Measurements from ENCODE around the gene KRT39. TPM values are rescaled to one million over a fixed set of nuclear protein-coding genes. Genes with fewer than 3 reads are reported as not detected.
"Not testable (repeated sequence)": the region's sequence is repeated elsewhere in the genome, so short reads cannot be mapped to it uniquely, and the experiment has no call there.

Gene KRT39
- polyA plus RNA-seq, 1 experiment, result not detected

DNA sequence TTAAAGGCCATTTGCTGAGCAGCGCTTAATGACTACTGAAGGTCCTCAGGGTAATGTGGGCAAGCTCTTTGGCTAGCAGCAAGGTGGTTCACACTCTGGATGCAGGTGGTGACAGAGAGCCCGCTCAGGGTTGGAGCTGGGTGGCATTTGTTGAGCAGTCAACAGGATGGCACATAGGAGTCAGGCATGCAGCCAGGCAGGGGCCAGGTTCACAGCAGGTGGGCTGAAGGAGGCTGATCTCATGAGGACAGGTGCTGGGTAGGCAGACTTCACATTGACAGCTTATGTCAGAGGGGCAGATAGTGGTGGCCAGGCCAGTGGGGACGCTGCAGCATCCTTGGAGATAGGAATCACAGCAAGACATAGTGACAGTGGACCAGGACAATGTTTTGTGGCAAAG, 37.6 kb upstream of the KRT39 start:
- Histone ChIP-seq H3K4me3 (ENCODE audit: low read depth, low read length) (no peak overlapping the region), H3K36me3 (ENCODE audit: control insufficient read depth, insufficient read depth, low read length) (no peaks in the 10 kb centered on the region), H3K27me3 (ENCODE audit: control insufficient read depth, insufficient read depth, low read length) (no peaks in the 10 kb centered on the region)
- DNase-seq (ENCODE audit: low read depth), result no peak
- POLR2A ChIA-PET, result no interaction called here
- TF ChIP-seq, protein P1, sequence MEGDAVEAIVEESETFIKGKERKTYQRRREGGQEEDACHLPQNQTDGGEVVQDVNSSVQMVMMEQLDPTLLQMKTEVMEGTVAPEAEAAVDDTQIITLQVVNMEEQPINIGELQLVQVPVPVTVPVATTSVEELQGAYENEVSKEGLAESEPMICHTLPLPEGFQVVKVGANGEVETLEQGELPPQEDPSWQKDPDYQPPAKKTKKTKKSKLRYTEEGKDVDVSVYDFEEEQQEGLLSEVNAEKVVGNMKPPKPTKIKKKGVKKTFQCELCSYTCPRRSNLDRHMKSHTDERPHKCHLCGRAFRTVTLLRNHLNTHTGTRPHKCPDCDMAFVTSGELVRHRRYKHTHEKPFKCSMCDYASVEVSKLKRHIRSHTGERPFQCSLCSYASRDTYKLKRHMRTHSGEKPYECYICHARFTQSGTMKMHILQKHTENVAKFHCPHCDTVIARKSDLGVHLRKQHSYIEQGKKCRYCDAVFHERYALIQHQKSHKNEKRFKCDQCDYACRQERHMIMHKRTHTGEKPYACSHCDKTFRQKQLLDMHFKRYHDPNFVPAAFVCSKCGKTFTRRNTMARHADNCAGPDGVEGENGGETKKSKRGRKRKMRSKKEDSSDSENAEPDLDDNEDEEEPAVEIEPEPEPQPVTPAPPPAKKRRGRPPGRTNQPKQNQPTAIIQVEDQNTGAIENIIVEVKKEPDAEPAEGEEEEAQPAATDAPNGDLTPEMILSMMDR (IDR thresholded peaks at IDR 0.05; ENCODE audit: insufficient read depth, low read depth, low read length), result no peak
- CTCF ChIA-PET, result interaction anchor here (0.9 kb wide), 1 partner anchor 14 kb away, joined by 3 read pairs; no protein-coding TSS in a partner anchor

DNA sequence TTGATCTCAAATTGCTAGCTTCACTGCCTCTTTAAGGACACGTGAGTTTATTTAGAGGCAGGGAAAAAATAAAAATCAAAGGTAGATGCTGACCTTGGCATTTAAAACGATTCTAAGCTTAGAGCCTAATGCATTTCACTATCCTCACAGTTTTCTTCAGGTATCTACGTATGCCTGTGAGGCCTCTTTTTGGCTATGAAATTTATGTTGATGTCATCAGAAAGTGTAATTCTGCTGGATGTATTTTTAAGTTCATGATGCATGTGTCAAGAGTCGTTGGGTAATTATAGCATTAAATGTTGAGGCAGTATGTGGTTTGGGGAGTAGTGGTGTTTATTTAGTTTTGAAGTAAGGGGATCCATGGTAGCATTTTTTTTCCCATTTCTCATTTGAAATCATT, 37.2 kb upstream of the KRT39 start:
- no peaks in the 10 kb centered on the region for H3K27me3 ChIP-seq (ENCODE audit: control insufficient read depth, insufficient read depth, low read length)
- H3K4me3 ChIP-seq (ENCODE audit: low read depth, low read length), result no peak overlapping the region
- ChIA-PET POLR2A (no interaction called here), CTCF (no interaction called here)
- DNase-seq (ENCODE audit: low read depth), result no peak
- TF ChIP-seq, protein P1 (IDR thresholded peaks at IDR 0.05; ENCODE audit: insufficient read depth, low read depth, low read length), result no peak
- no peaks in the 10 kb centered on the region for H3K36me3 ChIP-seq (ENCODE audit: control insufficient read depth, insufficient read depth, low read length)

DNA sequence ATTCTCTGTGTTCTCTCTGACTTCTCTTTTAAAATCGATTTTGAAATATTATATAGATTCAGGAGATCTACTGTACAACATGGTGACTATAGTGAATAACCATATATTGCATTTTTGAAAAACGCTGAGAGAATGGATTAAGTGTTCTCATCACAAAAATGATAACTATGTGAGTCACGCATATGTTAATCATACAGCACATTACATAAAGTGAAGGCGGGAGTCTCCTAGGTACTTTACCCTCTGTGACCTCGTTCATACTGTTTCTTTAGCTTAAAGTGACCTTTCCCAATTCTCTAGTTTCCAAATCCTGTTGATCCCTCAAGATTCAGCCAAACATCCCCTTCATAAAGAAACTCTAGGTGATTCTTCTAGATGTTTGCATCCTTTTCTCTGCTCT, 36.1 kb upstream of the KRT39 start:
- Histone ChIP-seq H3K27me3 (ENCODE audit: control insufficient read depth, insufficient read depth, low read length) (no peaks in the 10 kb centered on the region), H3K4me3 (ENCODE audit: low read depth, low read length) (no peak overlapping the region), H3K36me3 (ENCODE audit: control insufficient read depth, insufficient read depth, low read length) (no peaks in the 10 kb centered on the region)
- DNase-seq (ENCODE audit: low read depth), result no peak
- POLR2A ChIA-PET, result no interaction called here
- CTCF ChIA-PET, result no interaction called here
- TF ChIP-seq, protein P1 (IDR thresholded peaks at IDR 0.05; ENCODE audit: insufficient read depth, low read depth, low read length), result no peak

DNA sequence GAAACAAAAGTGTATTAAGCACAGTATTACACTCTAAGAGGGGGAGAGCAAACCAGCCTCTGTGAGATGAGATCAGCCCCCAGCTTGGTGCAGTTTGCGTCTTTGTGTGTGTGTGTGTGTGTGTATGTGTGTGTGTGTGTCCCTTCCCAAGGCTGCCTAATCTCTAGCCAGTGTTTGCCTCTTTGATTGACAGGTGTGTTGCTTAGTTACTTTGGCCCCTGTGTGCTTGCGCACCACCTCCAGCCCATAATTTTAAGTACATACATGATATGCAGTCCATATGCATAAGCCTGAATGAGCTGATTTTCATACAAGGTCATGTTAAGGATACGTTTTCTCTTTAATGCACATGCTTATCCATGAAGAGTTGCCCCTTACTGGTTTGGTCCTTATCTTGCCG, 35.0 kb upstream of the KRT39 start:
- H3K27me3 ChIP-seq (ENCODE audit: control insufficient read depth, insufficient read depth, low read length), result no peaks in the 10 kb centered on the region
- POLR2A ChIA-PET, result interaction anchor here (0.6 kb wide), 1 partner anchor 183 kb away, joined by 6 read pairs; no protein-coding TSS in a partner anchor
- H3K36me3 ChIP-seq (ENCODE audit: control insufficient read depth, insufficient read depth, low read length), result no peaks in the 10 kb centered on the region
- CTCF ChIA-PET, result no interaction called here
- DNase-seq (ENCODE audit: low read depth), result no peak
- H3K4me3 ChIP-seq (ENCODE audit: low read depth, low read length), result no peak overlapping the region
- TF ChIP-seq, protein P1 (IDR thresholded peaks at IDR 0.05; ENCODE audit: insufficient read depth, low read depth, low read length), result no peak

DNA sequence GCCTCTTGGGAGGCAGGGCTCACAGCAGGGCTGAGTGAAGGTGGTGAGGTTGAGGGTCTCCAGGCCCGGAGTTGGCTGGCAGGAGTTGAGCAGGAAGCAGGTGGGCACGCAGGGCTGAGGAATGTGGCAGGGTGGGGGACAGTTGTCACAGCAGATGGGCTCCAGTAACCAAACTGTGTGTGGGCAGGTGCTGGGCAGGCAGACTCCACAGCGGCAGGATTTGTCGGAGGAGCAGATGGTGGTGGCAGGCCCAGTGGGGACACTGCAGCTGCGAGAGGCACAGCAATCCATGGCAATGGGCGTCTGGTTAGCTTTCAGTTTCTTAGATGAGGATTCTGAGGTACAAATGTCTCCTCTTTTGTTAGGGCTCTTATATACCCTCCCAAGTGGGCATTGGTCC, 32.8 kb upstream of the KRT39 start, which contains the start of gene KRTAP3-2:
TSS of gene KRTAP3-2 (minus strand) at position 344 of the 400 bp plus-strand sequence. CDS start at position 291, 53 bp downstream.
- DNase-seq (ENCODE audit: low read depth); H3K4me3 ChIP-seq (ENCODE audit: low read depth, low read length); H3K36me3 ChIP-seq (ENCODE audit: control insufficient read depth, insufficient read depth, low read length); H3K27me3 ChIP-seq (ENCODE audit: control insufficient read depth, insufficient read depth, low read length); CTCF ChIA-PET; POLR2A ChIA-PET: not testable (repeated sequence)

DNA sequence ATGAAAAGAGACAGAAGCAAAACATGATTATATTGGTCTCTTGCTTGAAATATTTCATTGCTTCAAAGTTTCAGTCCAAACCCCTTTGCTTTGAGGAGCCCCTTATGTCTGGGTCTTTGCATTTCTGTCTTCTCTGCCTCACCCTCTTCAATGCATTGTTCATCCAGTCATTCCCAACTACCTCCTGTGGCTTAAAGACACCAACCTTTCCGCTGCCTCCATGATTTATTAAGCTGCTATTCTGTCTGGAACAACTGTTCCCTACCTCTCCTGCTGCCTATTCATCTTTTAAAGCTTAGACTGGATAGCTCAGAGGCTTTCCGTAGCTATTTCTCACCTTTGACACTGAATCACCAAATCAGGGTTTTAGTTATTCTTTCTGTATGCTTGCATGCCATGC, 30.6 kb upstream of the KRT39 start:
- TF ChIP-seq, protein P1 (IDR thresholded peaks at IDR 0.05; ENCODE audit: insufficient read depth, low read depth, low read length), result no peak
- no peaks in the 10 kb centered on the region for H3K36me3 ChIP-seq (ENCODE audit: control insufficient read depth, insufficient read depth, low read length)
- ChIA-PET POLR2A (no interaction called here), CTCF (no interaction called here)
- DNase-seq (ENCODE audit: low read depth), result no peak
- no peaks in the 10 kb centered on the region for H3K27me3 ChIP-seq (ENCODE audit: control insufficient read depth, insufficient read depth, low read length)
- no peak overlapping the region for H3K4me3 ChIP-seq (ENCODE audit: low read depth, low read length)
